OCI-LY7 (cell line): ENCODE data around the gene EPB41L2. TPM values are rescaled to one million over a fixed set of nuclear protein-coding genes. Genes with fewer than 3 reads are reported as not detected.

Source experiments
- BruUV-seq: library from RNA; stranded (reverse); fragments of 400-500 nt; replicated peaks from 2 replicates; lab custom pipeline; 2021; lab: Mats Ljungman, UMichigan
- CTCF ChIA-PET: fragments of 300-600 bp; sonication (Branson Sonifier 250); formaldehyde crosslinking; loops from one replicate; lab custom pipeline; 2022; ENCODE audit warnings: antibody characterized with exemption; ENCODE audit not compliant: unreplicated experiment; lab: Charles Lee
- POLR2A ChIA-PET: fragments of 300-600 bp; sonication (Branson Sonifier 250); formaldehyde crosslinking; loops from one replicate; lab custom pipeline; 2022; ENCODE audit warnings: antibody characterized with exemption; lab: Charles Lee
- DNase-seq: peaks from one replicate; pipeline ENCODE4 v3.0.0-alpha.2; 2015; ENCODE audit warnings: low spot score
- H2AFZ ChIP-seq: fragments of 200-600 bp; sonication (generic), shearing (Covaris generic); 2 replicates; pipeline ENCODE4 v1.6.1; 2014; ENCODE audit warnings: mild to moderate bottlenecking, antibody characterized with exemption, low read length, moderate library complexity
- H3K27ac ChIP-seq: fragments of 200-600 bp; sonication (generic); 2 replicates; pipeline ENCODE4 v1.5.1; 2014; ENCODE audit warnings: mixed run types, low read depth, mild to moderate bottlenecking, moderate library complexity, low read length, inconsistent platforms; ENCODE audit not compliant: poor library complexity, severe bottlenecking
- H3K36me3 ChIP-seq: fragments of 200-600 bp; sonication (generic); 2 replicates; pipeline ENCODE4 v1.6.1; 2014; ENCODE audit warnings: mild to moderate bottlenecking, antibody characterized with exemption, low read length, moderate library complexity, mixed read lengths; ENCODE audit not compliant: insufficient read depth
- H3K4me1 ChIP-seq: fragments of 200-600 bp; sonication (generic); 2 replicates; pipeline ENCODE4 v1.5.1; 2014; ENCODE audit warnings: mild to moderate bottlenecking, low read length; ENCODE audit not compliant: insufficient read depth, poor library complexity, severe bottlenecking
- H3K4me2 ChIP-seq: fragments of 200-600 bp; sonication (generic); 2 replicates; pipeline ENCODE4 v1.6.1; 2014; ENCODE audit warnings: mild to moderate bottlenecking, low read length
- H3K4me3 ChIP-seq: fragments of 200-600 bp; sonication (generic); 2 replicates; pipeline ENCODE4 v1.5.1; 2014; ENCODE audit warnings: mild to moderate bottlenecking, low read depth, low read length; ENCODE audit not compliant: poor library complexity, severe bottlenecking
- H3K79me2 ChIP-seq: fragments of 200-600 bp; sonication (generic); 2 replicates; pipeline ENCODE4 v1.6.1; 2016; ENCODE audit warnings: low read depth, mild to moderate bottlenecking, low read length, moderate library complexity, mixed read lengths; ENCODE audit not compliant: insufficient read depth
- H3K9me2 ChIP-seq: fragments of 200-600 bp; sonication (generic); 2 replicates; pipeline ENCODE4 v1.6.1; 2016; ENCODE audit warnings: mild to moderate bottlenecking, low read length, mixed read lengths; ENCODE audit not compliant: insufficient read depth
- H3K9me3 ChIP-seq: fragments of 200-600 bp; sonication (generic); 2 replicates; pipeline ENCODE4 v1.6.1; 2014; ENCODE audit warnings: mild to moderate bottlenecking, mixed run types, low read length, mixed read lengths
- H4K20me1 ChIP-seq: fragments of 200-600 bp; sonication (generic); 2 replicates; pipeline ENCODE4 v1.6.1; 2014; ENCODE audit warnings: mild to moderate bottlenecking, antibody characterized with exemption, low read length, moderate library complexity, mixed read lengths; ENCODE audit not compliant: insufficient read depth
- EZH2phosphoT487 ChIP-seq: fragments of 200-600 bp; sonication (generic); IDR thresholded peaks from 2 replicates; pipeline ENCODE4 v1.6.1; 2018; ENCODE audit warnings: low read depth, borderline replicate concordance, mild to moderate bottlenecking, mixed run types, antibody characterized with exemption, low read length, moderate library complexity, mixed read lengths
- intact Hi-C: fragments of 100-400 bp; cut with micrococcal nuclease; formaldehyde crosslinking; loops from one replicate; pipeline ENCODE4 v1.10.0; 2022; ENCODE audit not compliant: unreplicated experiment
- total RNA-seq, 2 experiments: library from RNA; depleted of rRNA in 1 of 2; stranded (reverse); fragments of >200 nt in 1 of 2; shearing (Covaris generic) in 1 of 2; gene quantifications; 2 replicates each; pipeline ENCODE4 v1.2.3, GENCODE V29; 2014 to 2022
- TF ChIP-seq, protein P1 (sequence below): fragments of 200-600 bp; sonication (generic); conservative IDR thresholded peaks from 2 replicates; pipeline ENCODE4 v1.5.1; 2014; ENCODE audit warnings: mild to moderate bottlenecking, antibody characterized with exemption, low read length, moderate library complexity, mixed read lengths

Gene EPB41L2
- total RNA-seq, 2 experiments from 2014 or later, result 36.7 to 138 TPM

GRCh38 chr6:130958468-130958867 is 104.6 kb downstream of the EPB41L2 start:
- intact Hi-C loops, result no loop called here
- no peak overlapping the region for H3K4me2 ChIP-seq
- H3K9me3 ChIP-seq, result no peaks in the 10 kb centered on the region
- H3K27ac ChIP-seq, result no peak overlapping the region
- no peak for DNase-seq
- no TSS peak for BruUV-seq
- H3K79me2 ChIP-seq, result 0 out of 2 replicates have a peak, but pooled peaks cover 4% of the 10 kb centered on the region
- ChIA-PET POLR2A (no interaction called here), CTCF (no interaction called here)
- H3K36me3 ChIP-seq, result peaks cover 19% of the 10 kb centered on the region; the same call in 1 of the 2 replicates
- no peaks in the 10 kb centered on the region for H4K20me1 ChIP-seq
- TF ChIP-seq, protein P1, sequence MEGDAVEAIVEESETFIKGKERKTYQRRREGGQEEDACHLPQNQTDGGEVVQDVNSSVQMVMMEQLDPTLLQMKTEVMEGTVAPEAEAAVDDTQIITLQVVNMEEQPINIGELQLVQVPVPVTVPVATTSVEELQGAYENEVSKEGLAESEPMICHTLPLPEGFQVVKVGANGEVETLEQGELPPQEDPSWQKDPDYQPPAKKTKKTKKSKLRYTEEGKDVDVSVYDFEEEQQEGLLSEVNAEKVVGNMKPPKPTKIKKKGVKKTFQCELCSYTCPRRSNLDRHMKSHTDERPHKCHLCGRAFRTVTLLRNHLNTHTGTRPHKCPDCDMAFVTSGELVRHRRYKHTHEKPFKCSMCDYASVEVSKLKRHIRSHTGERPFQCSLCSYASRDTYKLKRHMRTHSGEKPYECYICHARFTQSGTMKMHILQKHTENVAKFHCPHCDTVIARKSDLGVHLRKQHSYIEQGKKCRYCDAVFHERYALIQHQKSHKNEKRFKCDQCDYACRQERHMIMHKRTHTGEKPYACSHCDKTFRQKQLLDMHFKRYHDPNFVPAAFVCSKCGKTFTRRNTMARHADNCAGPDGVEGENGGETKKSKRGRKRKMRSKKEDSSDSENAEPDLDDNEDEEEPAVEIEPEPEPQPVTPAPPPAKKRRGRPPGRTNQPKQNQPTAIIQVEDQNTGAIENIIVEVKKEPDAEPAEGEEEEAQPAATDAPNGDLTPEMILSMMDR, result no peak
- TF ChIP-seq EZH2phosphoT487, result no peak
- H3K4me1 ChIP-seq, result peaks cover 6% of the 10 kb centered on the region
- no peaks in the 10 kb centered on the region for H3K9me2 ChIP-seq
- no peak overlapping the region for H2AFZ ChIP-seq
- no peak overlapping the region for H3K4me3 ChIP-seq

GRCh38 chr6:130955755-130956154 is 107.3 kb downstream of the EPB41L2 start:
- no peaks in the 10 kb centered on the region for H3K9me2 ChIP-seq

DNA sequence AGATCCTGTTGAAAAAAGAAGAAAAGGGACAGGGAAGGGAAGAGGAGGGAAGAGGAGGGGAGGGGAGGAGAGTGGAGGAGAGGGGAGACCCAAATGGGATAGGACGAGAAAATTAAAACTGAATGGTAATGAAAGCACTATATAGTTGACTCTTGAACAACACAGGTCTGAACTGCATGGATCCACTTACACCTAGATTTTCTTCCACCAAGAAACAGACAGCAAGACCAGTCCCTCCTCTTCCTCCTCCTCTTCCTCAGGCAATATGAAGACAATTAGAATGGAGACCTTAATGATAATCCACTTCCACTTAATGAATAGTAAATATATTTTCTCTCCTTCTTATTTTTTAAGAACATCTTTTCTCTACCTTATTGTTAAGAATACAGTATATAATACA is 113.5 kb downstream of the EPB41L2 start:
- CTCF ChIA-PET, result no interaction called here
- Histone ChIP-seq H3K36me3 (peaks cover 10% of the 10 kb centered on the region; the same call in 1 of the 2 replicates), H3K9me2 (no peaks in the 10 kb centered on the region), H3K4me3 (no peak overlapping the region), H3K4me2 (no peak overlapping the region), H3K4me1 (peaks cover 8% of the 10 kb centered on the region), H2AFZ (no peak overlapping the region), H4K20me1 (no peaks in the 10 kb centered on the region), H3K27ac (no peak overlapping the region), H3K79me2 (no peaks in the 10 kb centered on the region), H3K9me3 (no peaks in the 10 kb centered on the region)
- TF ChIP-seq, protein P1, result no peak
- TF ChIP-seq EZH2phosphoT487, result no peak
- POLR2A ChIA-PET, result no interaction called here
- no TSS peak for BruUV-seq
- no peak for DNase-seq
- intact Hi-C loops, result no loop called here

More at GRCh38 chr6:130955755-130956154, 107.3 kb downstream of the EPB41L2 start:
- Histone ChIP-seq H3K79me2 (no peaks in the 10 kb centered on the region), H3K4me2 (no peak overlapping the region), H3K36me3 (peaks cover 26% of the 10 kb centered on the region; the same call in 1 of the 2 replicates), H3K9me3 (no peaks in the 10 kb centered on the region), H4K20me1 (no peaks in the 10 kb centered on the region), H2AFZ (no peak overlapping the region), H3K4me1 (no peaks in the 10 kb centered on the region), H3K4me3 (no peak overlapping the region), H3K27ac (no peak overlapping the region)
- ChIA-PET POLR2A (no interaction called here), CTCF (no interaction called here)
- DNase-seq, result no peak
- BruUV-seq, result TSS peak; percentile 87
- TF ChIP-seq, protein P1, result no peak
- no peak for TF ChIP-seq EZH2phosphoT487
- intact Hi-C loops, result no loop called here
